Hematopoietic multipotent progenitor cell treated with erythropoietin and hydrocortisone succinate and interleukin-3 and kit ligand, for 15 days (in vitro differentiated cells): ENCODE measurements around the gene PITPNM3.

ENCODE experiments used
- DNase-seq: peaks from one replicate; pipeline ENCODE4 v3.0.0-alpha.2; 2015; ENCODE audit warnings: low spot score

PITPNM3 gene

GRCh38 chr17:6408276-6408675 lies 148.1 kb downstream of the PITPNM3 start:
- DNase-seq, result no peak

GRCh38 chr17:6402258-6402657 lies 154.1 kb downstream of the PITPNM3 start:
- no peak for DNase-seq
